ENCODE results near the gene RAB7B.

DNA sequence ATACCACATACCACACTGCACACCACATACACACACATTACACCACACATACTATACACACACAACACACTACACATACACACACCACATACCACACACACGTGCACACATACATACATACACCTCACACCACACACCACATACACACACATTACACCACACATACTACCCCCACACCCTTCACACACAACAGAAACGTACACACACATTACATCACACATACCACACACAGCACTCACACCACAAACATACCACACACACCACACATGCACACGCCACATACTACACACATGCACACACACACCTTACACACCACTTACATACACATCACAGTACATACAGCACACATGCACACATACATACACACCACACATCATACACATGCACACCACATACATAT lies 28.5 kb downstream of the RAB7B start:
- TF ChIP-seq, protein P1, sequence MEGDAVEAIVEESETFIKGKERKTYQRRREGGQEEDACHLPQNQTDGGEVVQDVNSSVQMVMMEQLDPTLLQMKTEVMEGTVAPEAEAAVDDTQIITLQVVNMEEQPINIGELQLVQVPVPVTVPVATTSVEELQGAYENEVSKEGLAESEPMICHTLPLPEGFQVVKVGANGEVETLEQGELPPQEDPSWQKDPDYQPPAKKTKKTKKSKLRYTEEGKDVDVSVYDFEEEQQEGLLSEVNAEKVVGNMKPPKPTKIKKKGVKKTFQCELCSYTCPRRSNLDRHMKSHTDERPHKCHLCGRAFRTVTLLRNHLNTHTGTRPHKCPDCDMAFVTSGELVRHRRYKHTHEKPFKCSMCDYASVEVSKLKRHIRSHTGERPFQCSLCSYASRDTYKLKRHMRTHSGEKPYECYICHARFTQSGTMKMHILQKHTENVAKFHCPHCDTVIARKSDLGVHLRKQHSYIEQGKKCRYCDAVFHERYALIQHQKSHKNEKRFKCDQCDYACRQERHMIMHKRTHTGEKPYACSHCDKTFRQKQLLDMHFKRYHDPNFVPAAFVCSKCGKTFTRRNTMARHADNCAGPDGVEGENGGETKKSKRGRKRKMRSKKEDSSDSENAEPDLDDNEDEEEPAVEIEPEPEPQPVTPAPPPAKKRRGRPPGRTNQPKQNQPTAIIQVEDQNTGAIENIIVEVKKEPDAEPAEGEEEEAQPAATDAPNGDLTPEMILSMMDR (conservative IDR thresholded peaks at IDR 0.05 in 1 of 2, IDR thresholded peaks at IDR 0.05 in 1 of 2; ENCODE audit: low read depth in 1 of 2, low read length in 2 of 2), result no peak
- TF ChIP-seq EZH2 (IDR thresholded peaks at IDR 0.05; ENCODE audit: low read length, missing control alignments), result no peak
